Sigmoid colon (tissue), 7 donors: ENCODE data around the gene MYO1G. TPM values are rescaled to one million over a fixed set of nuclear protein-coding genes. Genes with fewer than 3 reads are reported as not detected.

Experiments
- DNase-seq: peaks from one replicate; pipeline ENCODE4 v3.0.0-alpha.2; 2019
- H3K27ac ChIP-seq, 4 donors: fragments of 200-600 bp; sonication (generic); one replicate each; pipeline ENCODE4 v1.5.1; 2016 to 2019; ENCODE audit warnings: mild to moderate bottlenecking in 1 of 4
- H3K27me3 ChIP-seq, 3 donors: fragments of 200-600 bp; sonication (generic); one replicate each; pipeline ENCODE4 v1.5.1; 2019; ENCODE audit warnings: mild to moderate bottlenecking in 1 of 3
- H3K36me3 ChIP-seq, 4 donors: fragments of 200-600 bp; sonication (generic); one replicate each; pipeline ENCODE4 v1.5.1; 2016 to 2019
- H3K4me1 ChIP-seq, 4 donors: fragments of 200-600 bp; sonication (generic); one replicate each; pipeline ENCODE4 v1.5.1; 2017 to 2019
- H3K4me3 ChIP-seq, 4 donors: fragments of 200-600 bp; sonication (generic); one replicate each; pipeline ENCODE4 v1.5.1; 2017 to 2019; ENCODE audit warnings: mild to moderate bottlenecking in 2 of 4, moderate library complexity in 1 of 4
- H3K9me3 ChIP-seq, 4 donors: fragments of 200-600 bp in 3 of 4; sonication (generic) in 3 of 4; one replicate each; pipeline versions ENCODE4 v1.5.1 to v1.6.1; 2013 to 2019
- CTCF ChIP-seq, 4 experiments: fragments of 450-650 bp in 3 of 4; fragments of 200-600 bp in 1 of 4; IDR thresholded peaks; one replicate each; pipeline ENCODE4 v1.5.1; 2016 to 2019; ENCODE audit warnings: antibody characterized with exemption in 4 of 4, mild to moderate bottlenecking in 3 of 4, moderate library complexity in 2 of 4
- EP300 ChIP-seq, 4 donors: sonication (generic); formaldehyde crosslinking; IDR thresholded peaks; one replicate each; pipeline ENCODE4 v1.6.1; 2017; ENCODE audit warnings: antibody characterized with exemption in 4 of 4
- POLR2A ChIP-seq, 2 donors: fragments of 450-650 bp; IDR thresholded peaks; one replicate each; pipeline ENCODE4 v1.6.1; 2016; ENCODE audit warnings: antibody characterized with exemption in 2 of 2, mild to moderate bottlenecking in 2 of 2, moderate library complexity in 2 of 2
- POLR2AphosphoS5 ChIP-seq, 4 donors: sonication (generic); formaldehyde crosslinking; IDR thresholded peaks; one replicate each; pipeline ENCODE4 v1.6.1; 2017; ENCODE audit warnings: antibody characterized with exemption in 4 of 4
- WGBS, 2 donors: extraction: QIAGEN DNeasy Blood & Tissue Kit; methylation state at CpG; one replicate each; pipeline ENCODE4 v1.1.7; 2013; 5-methylcytosine and 5-hydroxymethylcytosine counted together
- intact Hi-C: fragments of 100-400 bp; cut with DNase I; formaldehyde crosslinking; loops from one replicate; pipeline ENCODE4 v1.15.1; 2023
- polyA plus RNA-seq, 3 donors: library from polyadenylated mRNA; stranded (reverse); fragments of 200-250 nt; gene quantifications; one replicate each; pipeline ENCODE4 v1.2.3, GENCODE V29; 2013
- total RNA-seq, 4 donors: library from RNA; depleted of rRNA; stranded (reverse); fragments of >200 nt; gene quantifications; one replicate each; pipeline ENCODE4 v1.1.0, GENCODE V29; 2016
- donor health status: healthy with polysubstance abuse.
- donor health status: Bipolar disorder and iron deficiency.
- donor health status: healthy.

Gene MYO1G
- total and polyA plus RNA-seq, 7 donors: 1.1 to 19.5 (median 2.4) TPM

- intact Hi-C loops: no loop called here
- no peaks in the 10 kb centered on the region for H3K36me3 ChIP-seq
- peaks cover 0 to 10% (median 0%) of the 10 kb centered on the region in 4 donors for H3K4me1 ChIP-seq
- no peak for TF ChIP-seq POLR2AphosphoS5 (IDR thresholded peaks at IDR 0.05)
- TF ChIP-seq CTCF (IDR thresholded peaks at IDR 0.05): no peak
- no peak for TF ChIP-seq EP300 (IDR thresholded peaks at IDR 0.05)
- no peak for TF ChIP-seq POLR2A (IDR thresholded peaks at IDR 0.05)
- H3K27me3 ChIP-seq: no peaks in the 10 kb centered on the region
- peak; percentile 1 for DNase-seq
- WGBS, 2 donors: 64 to 65% methylated on average over 3 of the region's 3 CpGs
- H3K27ac ChIP-seq: no peak overlapping the region
- no peaks in the 10 kb centered on the region for H3K9me3 ChIP-seq
- H3K4me3 ChIP-seq: no peak overlapping the region
Observed at GRCh38 chr7:45017253-45017652, 38.4 kb upstream of the MYO1G start.

GRCh38 chr7:45015313-45015712 lies 36.5 kb upstream of the MYO1G start:
- peak; percentile 9 for DNase-seq
- Histone ChIP-seq H3K36me3 (no peaks in the 10 kb centered on the region), H3K9me3 (no peaks in the 10 kb centered on the region), H3K27me3 (no peaks in the 10 kb centered on the region), H3K27ac (no peak overlapping the region), H3K4me1 (no peaks in the 10 kb centered on the region), H3K4me3 (no peak overlapping the region)
- 90 to 94% methylated on average over 1 of the region's 1 CpG for WGBS, 2 donors
- no peak for TF ChIP-seq EP300 (IDR thresholded peaks at IDR 0.05)
- TF ChIP-seq CTCF (IDR thresholded peaks at IDR 0.05): no peak
- no peak for TF ChIP-seq POLR2AphosphoS5 (IDR thresholded peaks at IDR 0.05)
- TF ChIP-seq POLR2A (IDR thresholded peaks at IDR 0.05): no peak
- intact Hi-C loops: no loop called here

GRCh38 chr7:45013465-45013967 lies 34.7 kb upstream of the MYO1G start:
- H3K27ac ChIP-seq: no peak overlapping the region
- no peaks in the 10 kb centered on the region for H3K4me1 ChIP-seq
- no peak overlapping the region for H3K4me3 ChIP-seq
- TF ChIP-seq POLR2A (IDR thresholded peaks at IDR 0.05): no peak
- TF ChIP-seq POLR2AphosphoS5 (IDR thresholded peaks at IDR 0.05): no peak
- no peak for TF ChIP-seq CTCF (IDR thresholded peaks at IDR 0.05)
- no peak for TF ChIP-seq EP300 (IDR thresholded peaks at IDR 0.05)
- WGBS, 2 donors: 60 to 68% methylated on average over 2 of the region's 2 CpGs
- no peaks in the 10 kb centered on the region for H3K27me3 ChIP-seq
- DNase-seq: no peak
- H3K9me3 ChIP-seq: no peaks in the 10 kb centered on the region
- intact Hi-C loops: no loop called here
- no peaks in the 10 kb centered on the region for H3K36me3 ChIP-seq

- no peak for TF ChIP-seq POLR2AphosphoS5 (IDR thresholded peaks at IDR 0.05)
- no peak for TF ChIP-seq CTCF (IDR thresholded peaks at IDR 0.05)
- no peak for TF ChIP-seq POLR2A (IDR thresholded peaks at IDR 0.05)
- TF ChIP-seq EP300 (IDR thresholded peaks at IDR 0.05): no peak
- Histone ChIP-seq H3K27ac (no peak overlapping the region), H3K9me3 (no peaks in the 10 kb centered on the region), H3K4me1 (peaks cover 0 to 4% (median 1%) of the 10 kb centered on the region in 4 donors), H3K27me3 (no peaks in the 10 kb centered on the region), H3K36me3 (no peaks in the 10 kb centered on the region), H3K4me3 (no peak overlapping the region)
- intact Hi-C loops: no loop called here
- 78 to 94% methylated on average over 7 of the region's 7 CpGs for WGBS, 2 donors
- peak; percentile 25 for DNase-seq
Observed at GRCh38 chr7:45007571-45008328, 28.9 kb upstream of the MYO1G start.
